NCI-H2196 (cell line): ENCODE results near the gene AGAP3.

Experiments used
- DNase-seq: peaks from one replicate; lab custom pipeline; 2025; ENCODE audit not compliant: unreplicated experiment; lab: John Stamatoyannopoulos, UW

The AGAP3 gene

GRCh38 chr7:151073990-151074389, 12.3 kb upstream of the AGAP3 start:
- DNase-seq: no peak

- DNase-seq: no peak
These were observed 11.2 kb upstream of the AGAP3 start for GRCh38 chr7:151074817-151075661.

- DNase-seq: no peak
These were observed 10.7 kb upstream of the AGAP3 start for GRCh38 chr7:151075662-151075971.

GRCh38 chr7:151075978-151076426, 10.3 kb upstream of the AGAP3 start:
- DNase-seq: no peak

- DNase-seq: no peak
These were observed 9.2 kb upstream of the AGAP3 start for GRCh38 chr7:151076863-151077704.

GRCh38 chr7:151077705-151078232, 8.5 kb upstream of the AGAP3 start:
- no peak for DNase-seq

- no peak for DNase-seq
These were observed 7.8 kb upstream of the AGAP3 start for GRCh38 chr7:151078233-151079040.

GRCh38 chr7:151079199-151079910, 6.9 kb upstream of the AGAP3 start:
- no peak for DNase-seq

GRCh38 chr7:151080067-151080521, 6.2 kb upstream of the AGAP3 start:
- DNase-seq: no peak

GRCh38 chr7:151080522-151081169, 5.6 kb upstream of the AGAP3 start, which contains the start of gene FASTK:
Gene FASTK, minus strand, starts transcription at chr7:151080809. Its CDS starts 43 bp downstream, at chr7:151080766.
- DNase-seq: peak; percentile 76

GRCh38 chr7:151081170-151082101, 4.8 kb upstream of the AGAP3 start:
- no peak for DNase-seq

- DNase-seq: no peak
These were observed 3.9 kb upstream of the AGAP3 start for GRCh38 chr7:151082141-151083070.

GRCh38 chr7:151083071-151083823, 3.0 kb upstream of the AGAP3 start, which contains the start of gene TMUB1:
Gene TMUB1, minus strand, starts transcription at chr7:151083493. Its CDS starts 930 bp downstream, at chr7:151082563.
- DNase-seq: peak; percentile 38

GRCh38 chr7:151083824-151084160, 2.5 kb upstream of the AGAP3 start:
- no peak for DNase-seq

- DNase-seq: no peak
These were observed 965 bp upstream of the AGAP3 start for GRCh38 chr7:151085329-151085690.

- DNase-seq: no peak
These were observed 548 bp downstream of the AGAP3 start for GRCh38 chr7:151086802-151087244.
